ENCODE results near the gene CFDP1.

GRCh38 chr16:75293772-75294171, 139.5 kb downstream of the CFDP1 start:
- TF ChIP-seq CTCF (IDR thresholded peaks at IDR 0.05) (no peak), EP300 (IDR thresholded peaks at IDR 0.05; ENCODE audit: low read depth) (no peak), POLR2A (IDR thresholded peaks at IDR 0.05) (no peak)
